Eye (tissue), 1 donor: ENCODE results near the gene GABRR3.
"Not testable (repeated sequence)": the region's sequence is repeated elsewhere in the genome, so short reads cannot be mapped to it uniquely, and the experiment has no call there.

Experiments
- DNase-seq: peaks from one replicate; pipeline ENCODE4 v3.0.0-alpha.2; 2015

The GABRR3 gene

GRCh38 chr3:98021830-98022560 is 13.1 kb downstream of the GABRR3 start:
- DNase-seq, result no peak

- no peak for DNase-seq
Observed at GRCh38 chr3:98020412-98020811, 14.7 kb downstream of the GABRR3 start.

- DNase-seq, result no peak
Observed at GRCh38 chr3:98018301-98018700, 16.8 kb downstream of the GABRR3 start.

- no peak for DNase-seq
Observed at GRCh38 chr3:98014268-98014585, 20.9 kb downstream of the GABRR3 start.

- no peak for DNase-seq
Observed at GRCh38 chr3:98013411-98014267, 21.5 kb downstream of the GABRR3 start.

- no peak for DNase-seq
Observed at GRCh38 chr3:98012979-98013378, 22.1 kb downstream of the GABRR3 start.

- not testable (repeated sequence) for DNase-seq
Observed at GRCh38 chr3:98010883-98011449, 24.1 kb downstream of the GABRR3 start.

- DNase-seq, result no peak
Observed at GRCh38 chr3:98010194-98010882, 24.8 kb downstream of the GABRR3 start.

- DNase-seq, result no peak
Observed at GRCh38 chr3:98008855-98009254, 26.3 kb downstream of the GABRR3 start.

GRCh38 chr3:98005438-98005837 is 29.7 kb downstream of the GABRR3 start:
- no peak for DNase-seq

- no peak for DNase-seq
Observed at GRCh38 chr3:98004721-98005120, 30.4 kb downstream of the GABRR3 start.

GRCh38 chr3:98003306-98003969 is 31.7 kb downstream of the GABRR3 start:
- no peak for DNase-seq

GRCh38 chr3:98002717-98003116 is 32.4 kb downstream of the GABRR3 start:
- DNase-seq, result no peak

GRCh38 chr3:97999994-98000393 is 35.1 kb downstream of the GABRR3 start:
- no peak for DNase-seq

- DNase-seq, result no peak
Observed at GRCh38 chr3:97999103-97999502, 36.0 kb downstream of the GABRR3 start.

GRCh38 chr3:97996988-97997387 is 38.1 kb downstream of the GABRR3 start:
- no peak for DNase-seq

GRCh38 chr3:97994328-97994945 is 40.7 kb downstream of the GABRR3 start:
- DNase-seq, result no peak

- DNase-seq, result no peak
Observed at GRCh38 chr3:97993526-97993925, 41.6 kb downstream of the GABRR3 start.

- DNase-seq, result no peak
Observed at GRCh38 chr3:97992547-97993173, 42.5 kb downstream of the GABRR3 start.

- DNase-seq, result no peak
Observed at GRCh38 chr3:97991293-97991682, 43.8 kb downstream of the GABRR3 start.

GRCh38 chr3:97990624-97991292 is 44.4 kb downstream of the GABRR3 start:
- DNase-seq, result no peak
